ENCODE data around the gene PRDM15. TPM values are rescaled to one million over a fixed set of nuclear protein-coding genes. Genes with fewer than 3 reads are reported as not detected.

PRDM15 gene
- polyA plus RNA-seq, 1 donor (not counting 4 experiments of a cell fraction or from before 2014, with no cell fraction given), result 5.2 TPM

GRCh38 chr21:41836166-41837015 is 42.8 kb downstream of the PRDM15 start:
- no peaks in the 10 kb centered on the region for H3K27me3 ChIP-seq (ENCODE audit: control insufficient read depth, extremely low read depth, insufficient read depth, low read length)
- dilution Hi-C loops (cut with MboI; ENCODE audit: extremely low pct_ligation_motif_present, low sequenced_read_pairs), result no loop called here
- DNase-seq (ENCODE audit: low read depth, low spot score) (no peak), FAIRE-seq (no peak)
- H3K9me3 ChIP-seq (ENCODE audit: control insufficient read depth, low read depth, low read length), result no peaks in the 10 kb centered on the region
- H3K79me2 ChIP-seq (ENCODE audit: control insufficient read depth, insufficient read depth, low read length), result no peaks in the 10 kb centered on the region
- H3K27ac ChIP-seq (ENCODE audit: control insufficient read depth, insufficient read depth, low read length), result no peak overlapping the region
- TF ChIP-seq EZH2 (IDR thresholded peaks at IDR 0.05; ENCODE audit: low read length) (no peak), CTCF (optimal IDR thresholded peaks at IDR 0.05 in 1 of 3, IDR thresholded peaks at IDR 0.05 in 1 of 3, conservative IDR thresholded peaks at IDR 0.05 in 1 of 3; ENCODE audit: extremely low read depth in 1 of 3, insufficient read depth in 2 of 3, low read length in 3 of 3) (no peak)
- H3K4me2 ChIP-seq (ENCODE audit: control insufficient read depth, extremely low read depth, insufficient read depth, low read depth, low read length), result no peak overlapping the region
- no peak overlapping the region for H3K9ac ChIP-seq (ENCODE audit: control insufficient read depth, extremely low read depth, insufficient read depth, low read length)
- H3K4me3 ChIP-seq (ENCODE audit: control insufficient read depth in 2 of 3, extremely low read depth in 1 of 3, insufficient read depth in 2 of 3, low read depth in 1 of 3, low read length in 3 of 3), result no peak overlapping the region
- no peaks in the 10 kb centered on the region for H3K4me1 ChIP-seq (ENCODE audit: control insufficient read depth, extremely low read depth, insufficient read depth, low read length)
- H2AFZ ChIP-seq (ENCODE audit: control insufficient read depth, low read length), result no peak overlapping the region
- no peaks in the 10 kb centered on the region for H4K20me1 ChIP-seq (ENCODE audit: control insufficient read depth, extremely low read depth, insufficient read depth, low read length)
- H3K9me1 ChIP-seq (ENCODE audit: control insufficient read depth, extremely low read depth, insufficient read depth, low read length), result no peaks in the 10 kb centered on the region
- peaks cover 10 to 19% of the 10 kb centered on the region in 2 experiments for H3K36me3 ChIP-seq (ENCODE audit: control insufficient read depth in 2 of 2, extremely low read depth in 1 of 2, insufficient read depth in 2 of 2, low read length in 2 of 2)

GRCh38 chr21:41835711-41836154 is 43.4 kb downstream of the PRDM15 start:
- Histone ChIP-seq H3K9me3 (ENCODE audit: control insufficient read depth, low read depth, low read length) (no peaks in the 10 kb centered on the region), H3K9me1 (ENCODE audit: control insufficient read depth, extremely low read depth, insufficient read depth, low read length) (no peaks in the 10 kb centered on the region), H3K79me2 (ENCODE audit: control insufficient read depth, insufficient read depth, low read length) (no peaks in the 10 kb centered on the region), H4K20me1 (ENCODE audit: control insufficient read depth, extremely low read depth, insufficient read depth, low read length) (no peaks in the 10 kb centered on the region), H3K27me3 (ENCODE audit: control insufficient read depth, extremely low read depth, insufficient read depth, low read length) (no peaks in the 10 kb centered on the region), H3K4me2 (ENCODE audit: control insufficient read depth, extremely low read depth, insufficient read depth, low read depth, low read length) (no peak overlapping the region), H3K4me3 (ENCODE audit: control insufficient read depth in 2 of 3, extremely low read depth in 1 of 3, insufficient read depth in 2 of 3, low read depth in 1 of 3, low read length in 3 of 3) (no peak overlapping the region), H3K27ac (ENCODE audit: control insufficient read depth, insufficient read depth, low read length) (no peak overlapping the region), H3K36me3 (ENCODE audit: control insufficient read depth in 2 of 2, extremely low read depth in 1 of 2, insufficient read depth in 2 of 2, low read length in 2 of 2) (peaks cover 10 to 19% of the 10 kb centered on the region in 2 experiments), H2AFZ (ENCODE audit: control insufficient read depth, low read length) (no peak overlapping the region), H3K9ac (ENCODE audit: control insufficient read depth, extremely low read depth, insufficient read depth, low read length) (no peak overlapping the region), H3K4me1 (ENCODE audit: control insufficient read depth, extremely low read depth, insufficient read depth, low read length) (no peaks in the 10 kb centered on the region)
- no peak for FAIRE-seq
- DNase-seq (ENCODE audit: low read depth, low spot score), result no peak
- TF ChIP-seq EZH2 (IDR thresholded peaks at IDR 0.05; ENCODE audit: low read length), result no peak
- TF ChIP-seq CTCF (optimal IDR thresholded peaks at IDR 0.05 in 1 of 3, IDR thresholded peaks at IDR 0.05 in 1 of 3, conservative IDR thresholded peaks at IDR 0.05 in 1 of 3; ENCODE audit: extremely low read depth in 1 of 3, insufficient read depth in 2 of 3, low read length in 3 of 3), result no peak
- dilution Hi-C loops (cut with MboI; ENCODE audit: extremely low pct_ligation_motif_present, low sequenced_read_pairs), result no loop called here
